Parathyroid adenoma (tissue), 2 donors: Measurements from ENCODE around the gene FLCN.
"Not testable (repeated sequence)": the region's sequence is repeated elsewhere in the genome, so short reads cannot be mapped to it uniquely, and the experiment has no call there.

Experiments used
- H2AFZ ChIP-seq: fragments of 300-600 bp; sonication (generic); one replicate; pipeline ENCODE4 v1.7.0; 2017; ENCODE audit warnings: antibody characterized with exemption, mild to moderate bottlenecking
- H3K27ac ChIP-seq: fragments of 300-600 bp; sonication (generic); one replicate; pipeline ENCODE4 v1.7.0; 2017
- H3K27me3 ChIP-seq: fragments of 300-600 bp; sonication (generic); one replicate; pipeline ENCODE4 v1.7.0; 2017; ENCODE audit warnings: low read length; ENCODE audit not compliant: control insufficient read depth, insufficient read depth
- H3K36me3 ChIP-seq: fragments of 300-600 bp; sonication (generic); one replicate; pipeline ENCODE4 v1.7.0; 2017; ENCODE audit warnings: low read length; ENCODE audit not compliant: control insufficient read depth, insufficient read depth
- H3K4me1 ChIP-seq: fragments of 300-600 bp; sonication (generic); one replicate; pipeline ENCODE4 v1.7.0; 2017; ENCODE audit warnings: control low read depth
- H3K4me2 ChIP-seq: fragments of 300-600 bp; sonication (generic); one replicate; pipeline ENCODE4 v1.7.0; 2017; ENCODE audit warnings: low read length
- H3K4me3 ChIP-seq: fragments of 300-600 bp; sonication (generic); one replicate; pipeline ENCODE4 v1.7.0; 2017; ENCODE audit warnings: low read depth, low read length
- H3K79me2 ChIP-seq: fragments of 300-600 bp; sonication (generic); one replicate; pipeline ENCODE4 v1.7.0; 2017; ENCODE audit warnings: control low read depth
- H3K9ac ChIP-seq: fragments of 300-600 bp; sonication (generic); one replicate; pipeline ENCODE4 v1.7.0; 2017; ENCODE audit warnings: mild to moderate bottlenecking
- H3K9me3 ChIP-seq: fragments of 300-600 bp; sonication (generic); one replicate; pipeline ENCODE4 v1.7.0; 2017; ENCODE audit warnings: low read length; ENCODE audit not compliant: control insufficient read depth
- TF ChIP-seq, protein P1 (sequence below): fragments of 300-600 bp; sonication (generic); IDR thresholded peaks from one replicate; pipeline ENCODE4 v1.7.0; 2017; ENCODE audit warnings: antibody characterized with exemption, mild to moderate bottlenecking
- donor health status: primary hyperparathyroidism.

Gene FLCN

DNA sequence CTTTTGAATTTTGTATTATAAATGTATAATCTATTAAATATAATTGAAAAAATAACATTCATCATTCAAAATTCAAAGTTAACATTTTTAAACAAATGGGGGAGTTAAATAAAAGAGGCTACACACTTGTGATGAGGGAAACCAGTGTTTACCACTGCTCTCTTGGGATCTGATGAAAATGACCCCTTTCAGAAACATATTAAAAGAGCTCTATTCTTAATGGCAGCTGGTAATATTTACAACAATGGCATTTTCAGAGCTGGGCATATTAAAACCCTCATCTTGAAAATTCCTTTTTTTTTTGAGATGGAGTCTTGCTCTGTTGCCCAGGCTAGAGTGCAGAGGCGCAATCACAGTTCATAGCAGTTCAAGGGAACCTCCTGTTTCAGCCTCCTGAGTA, 19.3 kb upstream of the FLCN start:
- H2AFZ ChIP-seq, result no peak overlapping the region
- H3K27ac ChIP-seq, result no peak overlapping the region
- no peak overlapping the region for H3K4me2 ChIP-seq
- H3K36me3 ChIP-seq, result no peaks in the 10 kb centered on the region
- H3K27me3 ChIP-seq, result no peaks in the 10 kb centered on the region
- H3K4me1 ChIP-seq, result no peaks in the 10 kb centered on the region
- TF ChIP-seq, protein P1, sequence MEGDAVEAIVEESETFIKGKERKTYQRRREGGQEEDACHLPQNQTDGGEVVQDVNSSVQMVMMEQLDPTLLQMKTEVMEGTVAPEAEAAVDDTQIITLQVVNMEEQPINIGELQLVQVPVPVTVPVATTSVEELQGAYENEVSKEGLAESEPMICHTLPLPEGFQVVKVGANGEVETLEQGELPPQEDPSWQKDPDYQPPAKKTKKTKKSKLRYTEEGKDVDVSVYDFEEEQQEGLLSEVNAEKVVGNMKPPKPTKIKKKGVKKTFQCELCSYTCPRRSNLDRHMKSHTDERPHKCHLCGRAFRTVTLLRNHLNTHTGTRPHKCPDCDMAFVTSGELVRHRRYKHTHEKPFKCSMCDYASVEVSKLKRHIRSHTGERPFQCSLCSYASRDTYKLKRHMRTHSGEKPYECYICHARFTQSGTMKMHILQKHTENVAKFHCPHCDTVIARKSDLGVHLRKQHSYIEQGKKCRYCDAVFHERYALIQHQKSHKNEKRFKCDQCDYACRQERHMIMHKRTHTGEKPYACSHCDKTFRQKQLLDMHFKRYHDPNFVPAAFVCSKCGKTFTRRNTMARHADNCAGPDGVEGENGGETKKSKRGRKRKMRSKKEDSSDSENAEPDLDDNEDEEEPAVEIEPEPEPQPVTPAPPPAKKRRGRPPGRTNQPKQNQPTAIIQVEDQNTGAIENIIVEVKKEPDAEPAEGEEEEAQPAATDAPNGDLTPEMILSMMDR, result no peak
- H3K79me2 ChIP-seq, result peaks cover 2% of the 10 kb centered on the region
- H3K9ac ChIP-seq, result no peak overlapping the region
- no peak overlapping the region for H3K4me3 ChIP-seq
- no peaks in the 10 kb centered on the region for H3K9me3 ChIP-seq

DNA sequence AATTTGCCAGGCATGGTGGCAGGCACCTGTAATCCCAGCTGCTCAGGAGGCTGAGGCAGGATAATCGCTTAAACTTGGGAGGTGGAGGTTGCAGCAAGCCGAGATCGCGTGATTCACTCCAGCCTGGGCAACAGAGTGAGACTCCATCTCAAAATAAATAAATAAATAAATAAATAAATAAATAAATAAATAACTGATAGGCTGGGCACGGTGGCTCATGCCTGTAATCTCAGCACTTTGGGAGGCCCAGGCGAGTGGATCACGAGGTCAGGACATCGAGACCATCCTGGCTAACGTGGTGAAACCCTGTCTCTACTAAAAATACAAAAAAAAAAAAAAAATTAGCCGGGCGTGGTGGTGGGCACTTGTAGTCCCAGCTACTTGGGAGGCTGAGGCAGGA, 18.7 kb upstream of the FLCN start:
- H3K36me3 ChIP-seq, H2AFZ ChIP-seq, H3K9me3 ChIP-seq, H3K4me2 ChIP-seq, H3K27ac ChIP-seq, H3K79me2 ChIP-seq, H3K4me1 ChIP-seq, H3K27me3 ChIP-seq, H3K9ac ChIP-seq, H3K4me3 ChIP-seq: not testable (repeated sequence)

DNA sequence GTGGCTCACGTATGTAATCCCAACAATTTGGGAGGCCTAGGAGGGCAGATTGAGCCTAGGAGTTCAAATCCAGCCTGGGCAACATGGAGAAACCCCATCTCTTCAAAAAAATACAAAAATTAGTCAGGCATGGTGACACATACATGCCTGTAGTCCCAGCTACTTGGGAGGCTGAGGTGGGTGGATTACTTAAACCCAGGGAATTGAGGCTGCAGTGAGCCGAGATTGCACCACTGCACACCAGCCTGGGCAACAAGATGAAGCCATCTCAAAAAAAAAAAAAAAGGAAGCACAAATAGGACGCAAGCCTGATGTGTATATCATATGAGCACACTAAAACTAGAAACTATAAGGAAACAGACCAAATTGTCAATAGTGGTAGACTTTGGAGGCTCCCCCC, 17.1 kb upstream of the FLCN start:
- H3K9ac ChIP-seq, result no peak overlapping the region

DNA sequence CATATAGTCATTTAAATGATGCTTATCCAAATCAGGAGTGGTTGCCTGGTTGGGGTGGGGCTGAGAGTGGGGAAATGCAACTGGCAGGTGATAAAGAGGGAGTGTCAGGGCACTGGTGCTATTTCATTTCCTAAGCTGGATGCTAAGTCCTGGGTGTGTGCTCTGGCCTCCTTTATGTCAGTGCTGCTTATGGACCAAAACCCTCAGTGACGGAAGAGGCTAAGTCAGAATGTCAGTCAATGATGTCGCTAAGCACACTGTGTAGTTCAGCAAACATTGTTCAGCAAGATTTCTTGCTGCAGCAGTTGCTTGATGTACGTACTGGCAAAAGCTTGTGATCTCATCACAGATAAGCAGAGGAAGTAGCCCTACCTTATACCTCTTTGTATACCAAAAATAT, 16.4 kb upstream of the FLCN start:
- Histone ChIP-seq H2AFZ (no peak overlapping the region), H3K9me3 (no peaks in the 10 kb centered on the region), H3K79me2 (no peaks in the 10 kb centered on the region), H3K27me3 (no peaks in the 10 kb centered on the region), H3K27ac (no peak overlapping the region), H3K4me3 (no peak overlapping the region), H3K4me1 (no peaks in the 10 kb centered on the region), H3K36me3 (no peaks in the 10 kb centered on the region), H3K9ac (no peak overlapping the region), H3K4me2 (no peak overlapping the region)
- TF ChIP-seq, protein P1, result no peak

More for the DNA sequence above, 17.1 kb upstream of the FLCN start:
- Histone ChIP-seq H2AFZ (no peak overlapping the region), H3K9me3 (no peaks in the 10 kb centered on the region), H3K79me2 (peaks cover 2% of the 10 kb centered on the region), H3K4me2 (no peak overlapping the region), H3K27ac (no peak overlapping the region), H3K4me1 (no peaks in the 10 kb centered on the region), H3K36me3 (no peaks in the 10 kb centered on the region), H3K27me3 (no peaks in the 10 kb centered on the region), H3K4me3 (no peak overlapping the region)
- TF ChIP-seq, protein P1, result no peak

DNA sequence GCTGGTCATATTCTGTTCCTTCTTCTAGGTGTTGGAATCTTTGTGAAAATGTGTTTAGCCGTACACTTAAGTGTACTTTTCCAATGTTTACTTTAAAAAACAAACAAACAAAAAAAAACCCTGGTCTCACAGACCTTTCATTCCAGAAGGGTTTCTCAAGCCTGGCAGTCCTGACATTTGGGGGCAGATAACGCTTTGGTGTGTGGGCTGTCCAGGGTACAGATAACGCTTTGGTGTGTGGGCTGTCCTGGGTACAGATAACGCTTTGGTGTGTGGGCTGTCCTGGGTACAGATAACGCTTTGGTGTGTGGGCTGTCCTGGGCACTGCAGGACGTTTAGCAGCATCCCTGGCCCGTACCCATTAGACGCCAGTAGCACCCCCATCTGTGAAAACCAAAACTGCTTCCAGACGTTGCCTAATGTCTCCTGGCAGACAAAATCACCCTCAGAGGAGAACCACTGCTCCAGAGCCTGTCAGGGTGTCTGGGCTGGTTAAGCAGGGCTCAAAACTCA, 15.2 kb upstream of the FLCN start:
- Histone ChIP-seq H3K27ac (no peak overlapping the region), H3K79me2 (no peaks in the 10 kb centered on the region), H3K9ac (no peak overlapping the region), H3K4me1 (no peaks in the 10 kb centered on the region), H3K27me3 (no peaks in the 10 kb centered on the region), H3K4me3 (no peak overlapping the region), H3K4me2 (no peak overlapping the region), H3K9me3 (no peaks in the 10 kb centered on the region), H2AFZ (no peak overlapping the region), H3K36me3 (no peaks in the 10 kb centered on the region)
- TF ChIP-seq, protein P1, result no peak
